Naive thymus-derived CD4-positive, alpha-beta T cell (primary cell): ENCODE data around the gene PRRT1. TPM values are rescaled to one million over a fixed set of nuclear protein-coding genes. Genes with fewer than 3 reads are reported as not detected.

Source experiments
- ATAC-seq: fragments of 150-1000 bp; cut with Tn5 transposase; 2 replicates; pipeline ENCODE4 v1.10.0; 2021; ENCODE audit warnings: mild to moderate bottlenecking, moderate library complexity
- CTCF ChIA-PET: fragments of 350-600 bp; sonication (Branson Sonifier 250); formaldehyde crosslinking; loops from one replicate; lab custom pipeline; 2021; ENCODE audit warnings: antibody characterized with exemption; lab: Charles Lee
- POLR2A ChIA-PET: fragments of 350-600 bp; sonication (Branson Sonifier 250); formaldehyde crosslinking; loops from one replicate; lab custom pipeline; 2021; ENCODE audit warnings: antibody characterized with exemption, inconsistent platforms; lab: Charles Lee
- DNase-seq, 9 donors: peaks; one replicate each; pipeline versions ENCODE4 v3.0.0 to v3.0.0-alpha.2; 2020 to 2022; ENCODE audit warnings: mixed read lengths in 1 of 9
- H3K27ac ChIP-seq: one replicate; pipeline ENCODE4 v1.7.0; 2013; ENCODE audit warnings: mild to moderate bottlenecking, low read depth, low read length, moderate library complexity
- H3K27me3 ChIP-seq, 2 donors: one replicate each; pipeline ENCODE4 v1.7.0; 2013; ENCODE audit warnings: low read length in 2 of 2, mild to moderate bottlenecking in 2 of 2, moderate library complexity in 2 of 2; ENCODE audit not compliant: control insufficient read depth in 2 of 2, insufficient read depth in 2 of 2
- H3K36me3 ChIP-seq, 3 experiments: 1 replicate in 2 of 3; 2 replicates in 1 of 3; pipeline ENCODE4 v1.7.0; 2013; ENCODE audit warnings: low read length in 3 of 3, mild to moderate bottlenecking in 3 of 3, moderate library complexity in 1 of 3; ENCODE audit not compliant: insufficient read depth in 3 of 3, control insufficient read depth in 2 of 3
- H3K4me1 ChIP-seq, 2 donors: one replicate each; pipeline ENCODE4 v1.7.0; 2013; ENCODE audit warnings: low read length in 2 of 2, mild to moderate bottlenecking in 2 of 2, moderate library complexity in 1 of 2; ENCODE audit not compliant: control insufficient read depth in 2 of 2, insufficient read depth in 2 of 2
- H3K4me3 ChIP-seq: 2 replicates; pipeline ENCODE4 v1.7.0; 2013; ENCODE audit warnings: mild to moderate bottlenecking, low read length
- H3K9me3 ChIP-seq, 3 experiments: 1 replicate in 2 of 3; 2 replicates in 1 of 3; pipeline ENCODE4 v1.7.0; 2013; ENCODE audit warnings: low read length in 3 of 3; ENCODE audit not compliant: control insufficient read depth in 2 of 3
- H3K27ac Mint-ChIP-seq, 9 donors: one replicate each; pipeline ENCODE4 v1.8.0; 2020 to 2022; ENCODE audit warnings: mixed read lengths in 9 of 9, mild to moderate bottlenecking in 8 of 9, moderate library complexity in 5 of 9, inconsistent platforms in 2 of 9
- H3K27me3 Mint-ChIP-seq, 5 donors: one replicate each; pipeline ENCODE4 v1.8.0; 2021 to 2022; ENCODE audit warnings: mixed read lengths in 5 of 5, mild to moderate bottlenecking in 1 of 5
- H3K36me3 Mint-ChIP-seq, 5 donors: one replicate each; pipeline ENCODE4 v1.8.0; 2020 to 2022; ENCODE audit warnings: mixed read lengths in 5 of 5, mild to moderate bottlenecking in 3 of 5, inconsistent platforms in 1 of 5
- H3K4me1 Mint-ChIP-seq, 7 donors: one replicate each; pipeline ENCODE4 v1.8.0; 2020 to 2022; ENCODE audit warnings: mixed read lengths in 7 of 7, mild to moderate bottlenecking in 3 of 7, inconsistent platforms in 1 of 7
- H3K4me3 Mint-ChIP-seq, 10 donors: one replicate each; pipeline ENCODE4 v1.8.0; 2020 to 2022; ENCODE audit warnings: mild to moderate bottlenecking in 10 of 10, mixed read lengths in 10 of 10, moderate library complexity in 6 of 10, inconsistent platforms in 2 of 10
- H3K9me3 Mint-ChIP-seq, 11 donors: one replicate each; pipeline ENCODE4 v1.8.0; 2020 to 2022; ENCODE audit warnings: mixed read lengths in 11 of 11, mild to moderate bottlenecking in 4 of 11, inconsistent platforms in 1 of 11, moderate library complexity in 1 of 11
- intact Hi-C, 2 donors: fragments of 100-400 bp; cut with micrococcal nuclease; formaldehyde crosslinking; loops; one replicate each; pipeline ENCODE4 v1.15.1; 2023
- polyA plus RNA-seq, 2 donors: library from polyadenylated mRNA; unstranded; fragments of 300-500 nt; fragmentation: Illumina TruSeq; gene quantifications; one replicate each; pipeline ENCODE4 v1.2.3, GENCODE V29; 2021
- total RNA-seq, 6 experiments: library from RNA in 5 of 6; stranded (reverse) in 5 of 6; gene quantifications; 1 replicate in 5 of 6; 2 replicates in 1 of 6; pipeline ENCODE4 v1.2.3 and lab custom pipeline; 2021 to 2026

The PRRT1 gene
- total and polyA plus RNA-seq, 7 experiments from 2014 or later, result 0.31 to 7.4 (median 3.4) TPM

- no peaks in the 10 kb centered on the region for H3K9me3 ChIP-seq
- intact Hi-C loops, result loop anchor here in 1 of 2 donors (5.0 kb wide), 1 partner anchor 235 kb away; the partner anchor contains the start of gene EHMT2
- peak overlapping the region in 6 of 10 donors; percentile 13 to 65 (median 46) for H3K4me3 Mint-ChIP-seq
- peaks cover 0 to 16% (median 0%) of the 10 kb centered on the region in 5 donors for H3K27me3 Mint-ChIP-seq
- peaks cover 0 to 9% (median 0%) of the 10 kb centered on the region in 3 experiments for H3K36me3 ChIP-seq
- H3K36me3 Mint-ChIP-seq, result peaks cover 0 to 7% (median 0%) of the 10 kb centered on the region in 5 donors
- no peak overlapping the region for H3K4me3 ChIP-seq
- peaks cover 21 to 23% of the 10 kb centered on the region in 2 donors for H3K4me1 ChIP-seq
- ATAC-seq (no peak), DNase-seq (no peak)
- peaks cover 16 to 37% (median 29%) of the 10 kb centered on the region in 7 donors for H3K4me1 Mint-ChIP-seq
- CTCF ChIA-PET, result interaction anchor here (0.7 kb wide), 1 partner anchor 1070 kb away, joined by 3 read pairs; no protein-coding TSS in a partner anchor
- peak overlapping the region in 1 of 9 donors; percentile 56 for H3K27ac Mint-ChIP-seq
- H3K27me3 ChIP-seq, result no peaks in the 10 kb centered on the region
- H3K9me3 Mint-ChIP-seq, result peaks cover 0 to 2% (median 0%) of the 10 kb centered on the region in 11 donors
- H3K27ac ChIP-seq, result no peak overlapping the region
- POLR2A ChIA-PET, result interaction anchor here (0.6 to 1.2 kb wide), 2 partner anchors 23 to 27 kb away, joined by 3 read pairs; no protein-coding TSS in a partner anchor
Measured at GRCh38 chr6:32132110-32132509, 19.6 kb downstream of the PRRT1 start.

DNA sequence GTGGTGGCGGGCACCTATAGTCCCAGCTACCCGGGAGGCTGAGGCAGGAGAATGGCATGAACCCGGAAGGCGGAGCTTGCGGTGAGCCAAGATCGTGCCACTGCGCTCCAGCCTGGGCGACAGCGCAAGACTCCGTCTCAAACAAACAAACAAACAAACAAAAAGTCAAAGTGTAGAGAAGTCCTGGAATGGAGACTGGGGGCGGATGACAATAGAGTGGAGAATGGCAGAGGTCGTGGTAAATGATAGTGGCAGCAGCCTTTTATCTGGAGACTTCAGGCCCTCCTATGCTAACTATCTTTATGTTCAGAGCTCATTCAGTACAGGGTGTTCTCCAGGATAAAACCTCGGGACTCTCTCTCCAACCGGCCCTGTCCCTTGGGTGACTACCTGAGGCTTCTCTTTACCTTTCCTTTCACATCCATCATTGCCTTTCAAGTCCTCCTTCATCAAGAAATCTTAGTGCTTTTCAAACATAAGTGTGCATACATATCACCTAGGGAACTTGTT lies 20.2 kb downstream of the PRRT1 start:
- intact Hi-C loops, result loop anchor here in 1 of 2 donors (5.0 kb wide), 1 partner anchor 234 kb away; the partner anchor contains the start of gene EHMT2
- no peak overlapping the region for H3K27ac ChIP-seq
- H3K4me1 ChIP-seq, result peaks cover 27 to 29% of the 10 kb centered on the region in 2 donors
- ATAC-seq (no peak), DNase-seq (no peak)
- ChIA-PET POLR2A (interaction anchor here (0.6 to 5.1 kb wide), 6 partner anchors 13 to 839 kb away, joined by 3 to 79 read pairs (median 12); partner anchors contain the start of genes AGPAT1, GPSM3, PBX2 and RNF5), CTCF (interaction anchor here (0.7 kb wide), 1 partner anchor 1069 kb away, joined by 3 read pairs; no protein-coding TSS in a partner anchor)
- peaks cover 0 to 16% (median 0%) of the 10 kb centered on the region in 5 donors for H3K27me3 Mint-ChIP-seq
- H3K27me3 ChIP-seq, result no peaks in the 10 kb centered on the region
- H3K27ac Mint-ChIP-seq, result peak overlapping the region in 2 of 9 donors; percentile 56 to 83
- H3K36me3 ChIP-seq, result peaks cover 0 to 10% (median under 1%) of the 10 kb centered on the region in 3 experiments
- H3K4me1 Mint-ChIP-seq, result peaks cover 22 to 43% (median 35%) of the 10 kb centered on the region in 7 donors
- no peak overlapping the region for H3K4me3 ChIP-seq
- no peaks in the 10 kb centered on the region for H3K9me3 ChIP-seq
- peaks cover 0 to 12% (median 3%) of the 10 kb centered on the region in 5 donors for H3K36me3 Mint-ChIP-seq
- H3K4me3 Mint-ChIP-seq, result peak overlapping the region in 9 of 10 donors; percentile 9 to 65 (median 33)
- peaks cover 0 to 2% (median 0%) of the 10 kb centered on the region in 11 donors for H3K9me3 Mint-ChIP-seq

- peaks cover 29 to 55% (median 44%) of the 10 kb centered on the region in 7 donors for H3K4me1 Mint-ChIP-seq
- H3K27me3 Mint-ChIP-seq, result peaks cover 0 to 8% (median 0%) of the 10 kb centered on the region in 5 donors
- H3K4me1 ChIP-seq, result peaks cover 33% of the 10 kb centered on the region in 2 donors
- H3K4me3 Mint-ChIP-seq, result peak overlapping the region; percentile 92 to 99 (median 94)
- intact Hi-C loops, result loop anchor here (1.0 to 5.0 kb wide), 16 partner anchors 19 to 1917 kb away; partner anchors contain the start of genes PPT2 (in 2 of the 2), ABHD16A (in 1 of the 2), EHMT2 (in 1 of the 2) and GPANK1 (in 1 of the 2)
- ATAC-seq, result no peak
- peak overlapping the region; percentile 73 to 97 (median 92) for H3K27ac Mint-ChIP-seq
- no peaks in the 10 kb centered on the region for H3K27me3 ChIP-seq
- ChIA-PET POLR2A (interaction anchor here (0.6 to 5.1 kb wide), 10 partner anchors 11 to 1159 kb away, joined by 3 to 79 read pairs (median 5); partner anchors contain the start of genes AGPAT1, BAG6, GPSM3 and NELFE), CTCF (interaction anchor here (0.8 to 1.9 kb wide), 8 partner anchors 11 to 66 kb away, joined by 3 to 8 read pairs (median 3); partner anchors contain the start of genes GPSM3 and PRRT1)
- no peak for DNase-seq
- H3K27ac ChIP-seq, result peak overlapping the region; percentile 92
- peak overlapping the region; percentile 75 for H3K4me3 ChIP-seq
- peaks cover 0 to 16% (median 11%) of the 10 kb centered on the region in 5 donors for H3K36me3 Mint-ChIP-seq
- H3K9me3 Mint-ChIP-seq, result peaks cover 0 to 2% (median 0%) of the 10 kb centered on the region in 11 donors
- peaks cover 7 to 22% (median 9%) of the 10 kb centered on the region in 3 experiments for H3K36me3 ChIP-seq
- no peaks in the 10 kb centered on the region for H3K9me3 ChIP-seq
Measured at GRCh38 chr6:32129297-32130088, 22.2 kb downstream of the PRRT1 start.

DNA sequence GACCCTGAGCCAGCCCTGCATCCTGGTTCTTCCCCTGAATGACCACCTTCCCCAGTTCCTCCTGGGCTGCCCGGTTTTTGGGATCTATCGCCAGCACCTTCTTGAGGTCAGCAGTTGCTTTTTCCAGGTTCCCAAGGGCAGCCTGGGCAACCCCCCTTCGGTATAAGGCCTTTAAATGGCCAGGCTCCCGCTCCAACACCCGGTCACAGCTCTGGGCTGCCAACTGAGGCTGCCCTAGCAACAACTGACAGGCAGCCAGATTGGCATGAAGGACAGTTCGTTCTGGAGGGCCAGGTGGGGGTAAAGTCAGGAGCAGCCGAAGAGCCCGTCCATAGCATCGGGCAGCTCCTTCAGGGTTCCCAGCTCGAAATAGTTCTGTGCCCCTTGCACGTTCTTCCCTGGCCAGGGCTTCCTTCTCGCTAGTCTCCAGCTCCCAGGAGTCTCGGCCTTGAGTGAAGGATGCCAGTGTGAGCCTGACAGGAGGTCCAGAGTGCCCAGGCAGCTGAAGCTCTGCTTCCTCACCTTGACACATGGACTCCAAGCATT lies 22.9 kb downstream of the PRRT1 start:
- Histone ChIP-seq H3K27me3 (no peaks in the 10 kb centered on the region), H3K9me3 (no peaks in the 10 kb centered on the region), H3K36me3 (peaks cover 7 to 29% (median 9%) of the 10 kb centered on the region in 3 experiments), H3K4me1 (peaks cover 33% of the 10 kb centered on the region in 2 donors), H3K4me3 (peak overlapping the region; percentile 36), H3K27ac (peak overlapping the region; percentile 60)
- no peak for ATAC-seq
- H3K27ac Mint-ChIP-seq, result peak overlapping the region; percentile 83 to 98 (median 97)
- CTCF ChIA-PET, result interaction anchor here (0.8 to 1.9 kb wide), 9 partner anchors 10 to 399 kb away, joined by 3 to 6 read pairs (median 3); partner anchors contain the start of genes GPSM3 and PRRT1
- no peak for DNase-seq
- H3K4me3 Mint-ChIP-seq, result peak overlapping the region; percentile 96 to 100 (median 98)
- H3K9me3 Mint-ChIP-seq, result peaks cover 0 to 2% (median 0%) of the 10 kb centered on the region in 11 donors
- intact Hi-C loops, result loop anchor here (1.0 to 5.0 kb wide), 11 partner anchors 10 to 1916 kb away; partner anchors contain the start of genes GPANK1 (in 1 of the 2), KIFC1 (in 1 of the 2), LEMD2 (in 1 of the 2) and PBX2 (in 1 of the 2)
- H3K36me3 Mint-ChIP-seq, result peaks cover 4 to 20% (median 17%) of the 10 kb centered on the region in 5 donors
- POLR2A ChIA-PET, result interaction anchor here (0.6 to 5.1 kb wide), 12 partner anchors 10 to 1320 kb away, joined by 3 to 79 read pairs (median 4); partner anchors contain the start of genes AGPAT1, GPSM3, NELFE and PBX2
- H3K4me1 Mint-ChIP-seq, result peaks cover 34 to 61% (median 51%) of the 10 kb centered on the region in 7 donors
- H3K27me3 Mint-ChIP-seq, result peaks cover 0 to 5% (median 0%) of the 10 kb centered on the region in 5 donors

DNA sequence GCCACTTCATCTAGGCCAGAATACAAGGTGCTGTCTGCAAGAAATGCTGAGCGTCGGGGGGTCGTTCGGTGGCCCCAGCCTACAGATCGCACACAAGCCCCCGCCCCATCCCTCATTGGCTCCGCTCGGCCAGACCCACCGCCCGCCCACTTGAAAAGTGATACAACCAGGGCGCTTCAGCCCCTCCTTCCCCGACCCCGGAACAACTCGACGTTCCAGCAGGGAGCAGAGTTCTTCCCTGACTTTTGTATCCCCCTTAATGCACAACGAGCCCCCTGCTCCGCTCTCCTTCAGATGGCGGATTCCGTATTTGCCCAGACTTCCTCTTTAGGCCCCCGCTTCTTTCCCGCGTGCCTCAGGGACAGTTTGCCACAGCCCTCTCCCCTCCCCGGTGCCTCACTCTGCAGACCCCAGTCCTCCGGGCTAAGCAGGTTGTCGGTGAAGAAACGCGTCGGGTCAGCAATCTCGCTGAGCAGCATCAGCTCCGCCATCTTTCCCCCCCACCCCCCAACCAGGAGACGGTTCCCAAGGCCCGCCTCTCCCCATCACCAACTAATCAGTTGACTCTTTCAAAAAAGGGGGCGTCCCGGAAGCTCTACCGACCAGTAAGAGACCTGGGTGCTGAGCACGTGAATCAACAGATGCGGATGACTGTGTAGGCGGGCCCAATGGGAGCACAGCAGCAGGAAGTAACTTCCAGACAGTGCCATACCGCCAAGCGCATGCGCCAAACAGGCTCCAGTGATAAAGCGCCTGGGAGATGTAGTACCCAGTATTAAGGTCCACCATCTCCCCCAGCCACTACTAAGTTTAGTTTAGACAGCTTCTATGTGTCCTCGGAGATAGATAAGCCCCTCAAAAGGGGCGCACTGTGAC lies 23.8 kb downstream of the PRRT1 start, which contains the start of gene ATF6B:
ATF6B (minus strand) TSS at position 530 of the 876 bp plus-strand sequence; CDS start at position 491, 39 bp downstream.
- peaks cover 4 to 24% (median 17%) of the 10 kb centered on the region in 5 donors for H3K36me3 Mint-ChIP-seq

More for the DNA sequence above, 23.8 kb downstream of the PRRT1 start, which contains the start of gene ATF6B:
- peak within 1 kb of the TSS; percentile 96 for H3K4me3 ChIP-seq
- peak within 1 kb of the TSS; percentile 92 for H3K27ac ChIP-seq
- H3K4me1 ChIP-seq, result peaks cover 33% of the 10 kb centered on the region in 2 donors
- no peaks in the 10 kb centered on the region for H3K9me3 ChIP-seq
- Mint-ChIP-seq H3K27me3 (peaks cover 0 to 4% (median 0%) of the 10 kb centered on the region in 5 donors), H3K4me1 (peaks cover 38 to 66% (median 53%) of the 10 kb centered on the region in 7 donors), H3K9me3 (peaks cover 0 to 2% (median 0%) of the 10 kb centered on the region in 11 donors), H3K4me3 (peak within 1 kb of the TSS; percentile 96 to 100 (median 98)), H3K27ac (peak within 1 kb of the TSS; percentile 83 to 98 (median 97))
- peaks cover 7 to 34% (median 9%) of the 10 kb centered on the region in 3 experiments for H3K36me3 ChIP-seq
- DNase-seq (peak; percentile 80 to 100 (median 96)), ATAC-seq (peak; percentile 97)
- H3K27me3 ChIP-seq, result no peaks in the 10 kb centered on the region
- ChIA-PET CTCF (interaction anchor here (0.6 to 1.2 kb wide), 7 partner anchors 9 to 1118 kb away, joined by 3 to 4 read pairs (median 3); no protein-coding TSS in a partner anchor), POLR2A (interaction anchor here (0.6 to 5.1 kb wide), 12 partner anchors 9 to 1321 kb away, joined by 3 to 79 read pairs (median 4); partner anchors contain the start of genes AGPAT1, GPSM3, PBX2 and PRRT1)
- intact Hi-C loops, result loop anchor here (1.0 to 5.0 kb wide), 11 partner anchors 9 to 1915 kb away; partner anchors contain the start of genes GPANK1 (in 1 of the 2), KIFC1 (in 1 of the 2), LEMD2 (in 1 of the 2) and PBX2 (in 1 of the 2)
